ENCODE data around the gene COA1.

COA1 gene

DNA sequence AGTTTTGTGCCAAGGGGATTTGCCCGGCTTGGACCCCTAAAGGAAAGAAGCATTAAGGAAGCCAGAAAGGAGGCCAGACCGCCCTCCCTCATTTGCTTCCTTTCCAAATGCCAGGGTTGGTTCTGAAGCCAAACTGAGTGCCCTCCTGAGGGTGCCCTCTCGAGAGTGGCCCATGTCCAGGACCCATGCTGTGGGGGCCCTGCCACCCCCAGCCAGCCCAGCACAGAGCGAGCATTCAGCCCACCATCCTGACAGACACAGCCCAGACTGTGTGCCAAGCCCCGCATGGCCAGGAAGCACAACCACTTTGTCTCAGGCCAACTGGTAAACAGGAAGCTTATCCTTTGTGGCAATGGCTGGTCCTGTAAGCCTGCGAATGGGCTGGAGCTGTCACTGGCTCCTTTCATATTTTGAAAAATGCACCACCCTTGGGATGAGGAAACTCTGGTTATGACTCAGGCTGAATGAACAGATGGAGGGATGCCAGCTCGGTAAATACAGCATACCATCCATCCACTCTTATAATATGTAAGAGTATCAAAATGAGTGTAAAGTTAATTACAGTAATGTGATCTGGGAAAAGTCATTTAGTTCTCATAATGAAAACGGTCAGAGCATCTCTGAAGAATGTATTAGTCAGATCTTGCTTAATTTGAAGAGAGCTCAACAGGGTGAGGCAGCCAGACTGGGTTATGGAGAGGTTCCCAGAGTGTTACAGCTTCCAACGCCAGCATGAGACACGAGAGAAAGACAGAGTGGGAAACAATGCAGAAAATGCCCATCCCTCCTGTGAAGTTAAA is 81.5 kb downstream of the COA1 start:
- Histone ChIP-seq H3K27me3 (ENCODE audit: control insufficient read depth in 1 of 2, insufficient read depth in 2 of 2, low read length in 2 of 2) (no peaks in the 10 kb centered on the region), H3K27ac (ENCODE audit: low read depth, low read length) (peak overlapping the region; percentile 79), H3K4me1 (ENCODE audit: control insufficient read depth in 1 of 2, insufficient read depth in 2 of 2, low read length in 2 of 2) (peaks cover 52 to 53% of the 10 kb centered on the region in 2 donors), H3K9ac (ENCODE audit: low read depth in 1 of 2, low read length in 2 of 2) (no peak overlapping the region), H3K9me3 (ENCODE audit: control insufficient read depth in 1 of 2, low read length in 2 of 2) (no peaks in the 10 kb centered on the region), H3K36me3 (ENCODE audit: control insufficient read depth in 1 of 2, insufficient read depth in 2 of 2, low read length in 2 of 2) (peaks cover 10 to 26% of the 10 kb centered on the region in 2 donors), H3K4me3 (ENCODE audit: low read depth in 1 of 2, low read length in 2 of 2) (peak overlapping the region in 1 of 2 donors; percentile 12)

DNA sequence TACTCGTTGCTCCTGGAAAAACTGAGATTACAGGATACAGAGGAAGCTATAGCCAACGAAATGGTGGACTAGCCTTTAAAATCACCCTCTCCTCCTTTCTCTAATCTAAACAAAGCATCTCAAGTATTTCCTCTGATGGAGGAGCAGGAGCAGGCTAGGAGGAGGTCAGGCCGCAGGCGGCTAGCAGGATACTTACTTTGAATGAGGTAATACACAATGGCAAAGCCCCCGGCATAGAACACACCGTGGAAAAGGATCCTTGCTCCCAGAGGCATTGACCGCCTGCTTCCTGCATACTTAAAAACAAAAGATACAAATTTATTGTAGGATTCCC is 82.0 kb downstream of the COA1 start:
- peak overlapping the region; percentile 79 for H3K27ac ChIP-seq (ENCODE audit: low read depth, low read length)
- no peaks in the 10 kb centered on the region for H3K27me3 ChIP-seq (ENCODE audit: control insufficient read depth in 1 of 2, insufficient read depth in 2 of 2, low read length in 2 of 2)
- peak overlapping the region; percentile 3 to 27 for H3K4me3 ChIP-seq (ENCODE audit: low read depth in 1 of 2, low read length in 2 of 2)
- peaks cover 10 to 27% of the 10 kb centered on the region in 2 donors for H3K36me3 ChIP-seq (ENCODE audit: control insufficient read depth in 1 of 2, insufficient read depth in 2 of 2, low read length in 2 of 2)
- no peaks in the 10 kb centered on the region for H3K9me3 ChIP-seq (ENCODE audit: control insufficient read depth in 1 of 2, low read length in 2 of 2)
- H3K4me1 ChIP-seq (ENCODE audit: control insufficient read depth in 1 of 2, insufficient read depth in 2 of 2, low read length in 2 of 2), result peaks cover 52% of the 10 kb centered on the region in 2 donors
- peak overlapping the region in 1 of 2 donors; percentile 26 for H3K9ac ChIP-seq (ENCODE audit: low read depth in 1 of 2, low read length in 2 of 2)

GRCh38 chr7:43646603-43647338 is 82.6 kb downstream of the COA1 start:
- H3K27ac ChIP-seq (ENCODE audit: low read depth, low read length), result peak overlapping the region; percentile 79
- peaks cover 47 to 48% of the 10 kb centered on the region in 2 donors for H3K4me1 ChIP-seq (ENCODE audit: control insufficient read depth in 1 of 2, insufficient read depth in 2 of 2, low read length in 2 of 2)
- H3K27me3 ChIP-seq (ENCODE audit: control insufficient read depth in 1 of 2, insufficient read depth in 2 of 2, low read length in 2 of 2), result no peaks in the 10 kb centered on the region
- H3K9ac ChIP-seq (ENCODE audit: low read depth in 1 of 2, low read length in 2 of 2), result peak overlapping the region; percentile 12 to 26
- H3K36me3 ChIP-seq (ENCODE audit: control insufficient read depth in 1 of 2, insufficient read depth in 2 of 2, low read length in 2 of 2), result peaks cover 10 to 27% of the 10 kb centered on the region in 2 donors
- H3K9me3 ChIP-seq (ENCODE audit: control insufficient read depth in 1 of 2, low read length in 2 of 2), result no peaks in the 10 kb centered on the region
- peak overlapping the region; percentile 23 to 27 for H3K4me3 ChIP-seq (ENCODE audit: low read depth in 1 of 2, low read length in 2 of 2)

GRCh38 chr7:43645699-43646226 is 83.6 kb downstream of the COA1 start:
- H3K27me3 ChIP-seq (ENCODE audit: control insufficient read depth in 1 of 2, insufficient read depth in 2 of 2, low read length in 2 of 2), result no peaks in the 10 kb centered on the region
- peaks cover 42 to 45% of the 10 kb centered on the region in 2 donors for H3K4me1 ChIP-seq (ENCODE audit: control insufficient read depth in 1 of 2, insufficient read depth in 2 of 2, low read length in 2 of 2)
- no peak overlapping the region for H3K4me3 ChIP-seq (ENCODE audit: low read depth in 1 of 2, low read length in 2 of 2)
- peaks cover 13 to 30% of the 10 kb centered on the region in 2 donors for H3K36me3 ChIP-seq (ENCODE audit: control insufficient read depth in 1 of 2, insufficient read depth in 2 of 2, low read length in 2 of 2)
- H3K9me3 ChIP-seq (ENCODE audit: control insufficient read depth in 1 of 2, low read length in 2 of 2), result no peaks in the 10 kb centered on the region
- H3K27ac ChIP-seq (ENCODE audit: low read depth, low read length), result no peak overlapping the region
- no peak overlapping the region for H3K9ac ChIP-seq (ENCODE audit: low read depth in 1 of 2, low read length in 2 of 2)

- no peaks in the 10 kb centered on the region for H3K9me3 ChIP-seq (ENCODE audit: control insufficient read depth in 1 of 2, low read length in 2 of 2)
- peaks cover 19 to 30% of the 10 kb centered on the region in 2 donors for H3K36me3 ChIP-seq (ENCODE audit: control insufficient read depth in 1 of 2, insufficient read depth in 2 of 2, low read length in 2 of 2)
- H3K27ac ChIP-seq (ENCODE audit: low read depth, low read length), result no peak overlapping the region
- H3K27me3 ChIP-seq (ENCODE audit: control insufficient read depth in 1 of 2, insufficient read depth in 2 of 2, low read length in 2 of 2), result no peaks in the 10 kb centered on the region
- peaks cover 49 to 51% of the 10 kb centered on the region in 2 donors for H3K4me1 ChIP-seq (ENCODE audit: control insufficient read depth in 1 of 2, insufficient read depth in 2 of 2, low read length in 2 of 2)
- H3K4me3 ChIP-seq (ENCODE audit: low read depth in 1 of 2, low read length in 2 of 2), result no peak overlapping the region
- H3K9ac ChIP-seq (ENCODE audit: low read depth in 1 of 2, low read length in 2 of 2), result no peak overlapping the region
These were observed 85.5 kb downstream of the COA1 start for GRCh38 chr7:43643846-43644245.

GRCh38 chr7:43642897-43643630 is 86.3 kb downstream of the COA1 start:
- peaks cover 41 to 45% of the 10 kb centered on the region in 2 donors for H3K4me1 ChIP-seq (ENCODE audit: control insufficient read depth in 1 of 2, insufficient read depth in 2 of 2, low read length in 2 of 2)
- H3K27ac ChIP-seq (ENCODE audit: low read depth, low read length), result no peak overlapping the region
- no peak overlapping the region for H3K4me3 ChIP-seq (ENCODE audit: low read depth in 1 of 2, low read length in 2 of 2)
- peaks cover 19 to 30% of the 10 kb centered on the region in 2 donors for H3K36me3 ChIP-seq (ENCODE audit: control insufficient read depth in 1 of 2, insufficient read depth in 2 of 2, low read length in 2 of 2)
- no peaks in the 10 kb centered on the region for H3K27me3 ChIP-seq (ENCODE audit: control insufficient read depth in 1 of 2, insufficient read depth in 2 of 2, low read length in 2 of 2)
- H3K9ac ChIP-seq (ENCODE audit: low read depth in 1 of 2, low read length in 2 of 2), result no peak overlapping the region
- no peaks in the 10 kb centered on the region for H3K9me3 ChIP-seq (ENCODE audit: control insufficient read depth in 1 of 2, low read length in 2 of 2)

- peaks cover 26 to 40% of the 10 kb centered on the region in 2 donors for H3K36me3 ChIP-seq (ENCODE audit: control insufficient read depth in 1 of 2, insufficient read depth in 2 of 2, low read length in 2 of 2)
These were observed 88.6 kb downstream of the COA1 start for GRCh38 chr7:43640679-43641078.

GRCh38 chr7:43639858-43640491 is 89.3 kb downstream of the COA1 start:
- peaks cover 26 to 42% of the 10 kb centered on the region in 2 donors for H3K36me3 ChIP-seq (ENCODE audit: control insufficient read depth in 1 of 2, insufficient read depth in 2 of 2, low read length in 2 of 2)
- no peaks in the 10 kb centered on the region for H3K27me3 ChIP-seq (ENCODE audit: control insufficient read depth in 1 of 2, insufficient read depth in 2 of 2, low read length in 2 of 2)
- H3K27ac ChIP-seq (ENCODE audit: low read depth, low read length), result peak overlapping the region; percentile 49
- no peak overlapping the region for H3K9ac ChIP-seq (ENCODE audit: low read depth in 1 of 2, low read length in 2 of 2)
- no peaks in the 10 kb centered on the region for H3K9me3 ChIP-seq (ENCODE audit: control insufficient read depth in 1 of 2, low read length in 2 of 2)
- peaks cover 17 to 18% of the 10 kb centered on the region in 2 donors for H3K4me1 ChIP-seq (ENCODE audit: control insufficient read depth in 1 of 2, insufficient read depth in 2 of 2, low read length in 2 of 2)
- H3K4me3 ChIP-seq (ENCODE audit: low read depth in 1 of 2, low read length in 2 of 2), result peak overlapping the region in 1 of 2 donors; percentile 7

More at GRCh38 chr7:43640679-43641078, 88.6 kb downstream of the COA1 start:
- peaks cover 18 to 22% of the 10 kb centered on the region in 2 donors for H3K4me1 ChIP-seq (ENCODE audit: control insufficient read depth in 1 of 2, insufficient read depth in 2 of 2, low read length in 2 of 2)
- no peaks in the 10 kb centered on the region for H3K27me3 ChIP-seq (ENCODE audit: control insufficient read depth in 1 of 2, insufficient read depth in 2 of 2, low read length in 2 of 2)
- peak overlapping the region; percentile 40 for H3K27ac ChIP-seq (ENCODE audit: low read depth, low read length)
- H3K4me3 ChIP-seq (ENCODE audit: low read depth in 1 of 2, low read length in 2 of 2), result no peak overlapping the region
- no peak overlapping the region for H3K9ac ChIP-seq (ENCODE audit: low read depth in 1 of 2, low read length in 2 of 2)
- no peaks in the 10 kb centered on the region for H3K9me3 ChIP-seq (ENCODE audit: control insufficient read depth in 1 of 2, low read length in 2 of 2)

GRCh38 chr7:43637114-43637806 is 92.1 kb downstream of the COA1 start:
- Histone ChIP-seq H3K36me3 (ENCODE audit: control insufficient read depth in 1 of 2, insufficient read depth in 2 of 2, low read length in 2 of 2) (peaks cover 36 to 42% of the 10 kb centered on the region in 2 donors), H3K4me1 (ENCODE audit: control insufficient read depth in 1 of 2, insufficient read depth in 2 of 2, low read length in 2 of 2) (peaks cover 17 to 18% of the 10 kb centered on the region in 2 donors)

More at GRCh38 chr7:43637114-43637806, 92.1 kb downstream of the COA1 start:
- Histone ChIP-seq H3K9me3 (ENCODE audit: control insufficient read depth in 1 of 2, low read length in 2 of 2) (no peaks in the 10 kb centered on the region), H3K27me3 (ENCODE audit: control insufficient read depth in 1 of 2, insufficient read depth in 2 of 2, low read length in 2 of 2) (no peaks in the 10 kb centered on the region), H3K4me3 (ENCODE audit: low read depth in 1 of 2, low read length in 2 of 2) (no peak overlapping the region), H3K27ac (ENCODE audit: low read depth, low read length) (no peak overlapping the region), H3K9ac (ENCODE audit: low read depth in 1 of 2, low read length in 2 of 2) (no peak overlapping the region)

Measured in duodenal mucosa (tissue), 2 donors.